NCI-H446 (cell line): ENCODE results near the gene HMGCS2.

Source experiments
- DNase-seq, 2 experiments: peaks; one replicate each; lab custom pipeline; 2025; lab: John Stamatoyannopoulos, UW

HMGCS2 gene

DNA sequence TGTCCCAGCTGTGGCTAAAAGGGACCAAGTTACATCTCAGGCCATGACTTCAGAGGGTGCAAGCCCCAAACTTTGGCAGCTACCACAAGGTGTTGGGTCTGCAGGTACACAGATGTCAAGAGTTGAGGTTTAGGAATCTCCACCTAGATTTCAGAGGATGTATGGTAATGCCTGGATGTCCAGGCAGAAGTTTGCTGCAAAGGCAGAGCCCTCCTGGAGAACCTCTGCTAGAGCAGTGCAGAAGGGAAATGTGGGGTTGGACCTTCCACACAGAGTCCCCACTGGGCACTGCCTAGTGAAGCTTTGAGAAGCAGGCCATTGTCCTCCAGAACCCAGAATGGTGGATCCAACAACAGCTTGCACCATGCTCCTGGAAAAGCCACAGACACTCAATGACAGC, 67.0 kb downstream of the HMGCS2 start:
- no peak for DNase-seq

- no peak for DNase-seq
These were observed 68.4 kb downstream of the HMGCS2 start for GRCh38 chr1:119700326-119700725.
